Measurements from ENCODE around the gene DENND4C. TPM values are rescaled to one million over a fixed set of nuclear protein-coding genes. Genes with fewer than 3 reads are reported as not detected.

DENND4C gene
- total and polyA plus RNA-seq, 2 of the 4 experiments (the other 2 are of a cell fraction), result 9.0 to 32.6 TPM

GRCh38 chr9:19209188-19209587 lies 21.3 kb upstream of the DENND4C start:
- no peak for TF ChIP-seq RFX5 (IDR thresholded peaks at IDR 0.05; ENCODE audit: low read depth, low read length)
- TF ChIP-seq NFE2L2 (IDR thresholded peaks at IDR 0.05; ENCODE audit: low read depth, low read length), result no peak
- no peak for TF ChIP-seq ELK1 (IDR thresholded peaks at IDR 0.05; ENCODE audit: borderline replicate concordance, low read depth, low read length)
- TF ChIP-seq CTCF (conservative IDR thresholded peaks at IDR 0.05; ENCODE audit: low read depth, low read length), result no peak
- no peak for TF ChIP-seq BHLHE40 (IDR thresholded peaks at IDR 0.05; ENCODE audit: low read depth, low read length)
- TF ChIP-seq SMC3 (IDR thresholded peaks at IDR 0.05; ENCODE audit: low read depth, low read length), result no peak
- no peak for TF ChIP-seq MAZ (IDR thresholded peaks at IDR 0.05; ENCODE audit: borderline replicate concordance, low read depth, low read length)
- TF ChIP-seq USF2 (IDR thresholded peaks at IDR 0.05; ENCODE audit: low read depth, low read length), result no peak
- no peak for TF ChIP-seq MXI1 (IDR thresholded peaks at IDR 0.05; ENCODE audit: borderline replicate concordance, low read depth, low read length)
- no peak for TF ChIP-seq RCOR1 (IDR thresholded peaks at IDR 0.05; ENCODE audit: insufficient replicate concordance, low read length)
- TF ChIP-seq CEBPB (IDR thresholded peaks at IDR 0.05; ENCODE audit: low read depth, low read length), result no peak
- no peak for TF ChIP-seq RAD21 (IDR thresholded peaks at IDR 0.05; ENCODE audit: low read length)
- TF ChIP-seq FOS (IDR thresholded peaks at IDR 0.05; ENCODE audit: low read depth, low read length), result no peak
- no peak for TF ChIP-seq CHD1 (IDR thresholded peaks at IDR 0.05; ENCODE audit: low read depth, low read length)
- TF ChIP-seq MAFK (IDR thresholded peaks at IDR 0.05; ENCODE audit: low read depth, low read length), result no peak
- no peak for TF ChIP-seq POLR2A (IDR thresholded peaks at IDR 0.05; ENCODE audit: low read depth, low read length)
- no peak overlapping the region for H3K4ac ChIP-seq (ENCODE audit: low read depth, low read length)
- no peak overlapping the region for H2BK5ac ChIP-seq (ENCODE audit: low read depth, low read length, poor library complexity, severe bottlenecking)
- no peak overlapping the region for H4K5ac ChIP-seq (ENCODE audit: low read depth, low read length)
- no peak overlapping the region for H2BK20ac ChIP-seq (ENCODE audit: low read depth, low read length)
- no peak overlapping the region for H3K4me3 ChIP-seq (ENCODE audit: insufficient read depth, low read depth, low read length)
- no peak overlapping the region for H2AFZ ChIP-seq (replicated peaks; ENCODE audit: low read length, poor library complexity)
- POLR2A ChIA-PET (ENCODE audit: unreplicated experiment), result no interaction called here
- no peak overlapping the region for H3K27ac ChIP-seq (ENCODE audit: insufficient read depth, low read length)
- H3K23ac ChIP-seq (ENCODE audit: low read depth, low read length), result no peak overlapping the region
- H3K27me3 ChIP-seq (ENCODE audit: control insufficient read depth, insufficient read depth, low read length), result no peaks in the 10 kb centered on the region
- no peaks in the 10 kb centered on the region for H3K4me1 ChIP-seq (ENCODE audit: control insufficient read depth, insufficient read depth, low read length)
- ATAC-seq (ENCODE audit: low read depth) (no peak), DNase-seq (no peak)
- no TSS peak for BruUV-seq (replicated peaks)
- no peaks in the 10 kb centered on the region for H3K9me1 ChIP-seq (ENCODE audit: insufficient read depth, low read length)
- no peak overlapping the region for H2AK9ac ChIP-seq (replicated peaks; ENCODE audit: low read depth, low read length, poor library complexity)
- H3K9me3 ChIP-seq (ENCODE audit: control insufficient read depth, insufficient read depth, low read length), result no peaks in the 10 kb centered on the region
- no peak overlapping the region for H2BK120ac ChIP-seq (ENCODE audit: low read depth, low read length)
- no peaks in the 10 kb centered on the region for H3K36me3 ChIP-seq (ENCODE audit: control insufficient read depth, insufficient read depth, low read length)
- dilution Hi-C loops (cut with HindIII; ENCODE audit: low sequenced_read_pairs, unreplicated experiment), result no loop called here
- H3K4me2 ChIP-seq (ENCODE audit: low read depth, low read length), result no peak overlapping the region
- H4K91ac ChIP-seq (ENCODE audit: insufficient read depth, low read depth, low read length), result no peak overlapping the region
- no peak overlapping the region for H3K18ac ChIP-seq (ENCODE audit: low read depth, low read length)
- WGBS, 2 experiments (ENCODE audit: extremely low coverage in 2 of 2, insufficient read length in 1 of 2), result no CpG with 5 or more reads among the region's 4 CpGs
- H3K14ac ChIP-seq (replicated peaks; ENCODE audit: low read depth, low read length), result no peak overlapping the region
- no peaks in the 10 kb centered on the region for H3K79me1 ChIP-seq (ENCODE audit: low read depth in 1 of 2, low read length in 2 of 2)
- in situ Hi-C loops (cut with MboI; ENCODE audit: low sequenced_read_pairs), result no loop called here
- H3K56ac ChIP-seq (ENCODE audit: extremely low read depth, insufficient read depth, low read length), result no peak overlapping the region
- no peaks in the 10 kb centered on the region for H4K20me1 ChIP-seq (ENCODE audit: insufficient read depth, low read length)
- no peak overlapping the region for H4K8ac ChIP-seq (ENCODE audit: low read depth in 2 of 2, low read length in 2 of 2)
- CTCF ChIA-PET, result interaction anchor here (0.7 kb wide), 1 partner anchor 25 kb away, joined by 4 read pairs; no protein-coding TSS in a partner anchor
- no peak overlapping the region for H2AK5ac ChIP-seq (ENCODE audit: low read depth, low read length)
- no peak overlapping the region for H2BK15ac ChIP-seq (ENCODE audit: low read depth, low read length)
- intact Hi-C loops (cut with micrococcal nuclease), result no loop called here
- H3K9ac ChIP-seq (ENCODE audit: low read depth, low read length), result no peak overlapping the region

Data from IMR-90 (cell line).